Adrenal gland (tissue), 5 donors: Measurements from ENCODE around the gene FAM120B.

Experiments
- POLR2A ChIP-seq, 2 donors: fragments of 450-650 bp; IDR thresholded peaks; one replicate each; pipeline ENCODE4 v1.6.1; 2017; ENCODE audit warnings: antibody characterized with exemption in 2 of 2, mild to moderate bottlenecking in 2 of 2, moderate library complexity in 1 of 2
- TF ChIP-seq, protein P1 (sequence below), 6 experiments: fragments of 450-650 bp in 4 of 6; fragments of 200-600 bp in 2 of 6; sonication (generic) in 1 of 6; IDR thresholded peaks; 1 replicate in 5 of 6; 2 replicates in 1 of 6; pipeline versions ENCODE4 v1.5.1 to v1.8.0; 2016 to 2021; ENCODE audit warnings: antibody characterized with exemption in 6 of 6, mild to moderate bottlenecking in 2 of 6, moderate library complexity in 1 of 6
- donor health status: DM: no; HTN: no; CAD: no.

DNA sequence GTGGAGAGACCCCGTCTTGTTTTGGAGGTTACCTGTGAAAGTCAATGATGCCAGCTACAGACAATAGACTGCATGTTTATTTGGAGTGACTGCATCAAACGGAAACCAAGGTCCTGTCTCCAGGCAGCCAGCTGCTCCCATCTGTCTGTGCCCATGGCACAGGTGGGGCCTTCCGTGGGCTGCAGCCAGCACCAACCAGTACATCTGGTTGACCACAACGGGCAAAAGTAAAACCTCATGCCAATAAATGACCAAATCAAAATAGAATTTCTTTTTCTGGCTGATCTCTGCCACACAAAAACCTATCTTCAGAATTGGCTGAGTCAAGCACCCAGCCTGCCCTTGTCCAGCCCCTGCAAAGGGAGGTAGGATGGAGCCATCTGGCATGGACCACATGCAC, 49.2 kb upstream of the FAM120B start:
- TF ChIP-seq, protein P1, sequence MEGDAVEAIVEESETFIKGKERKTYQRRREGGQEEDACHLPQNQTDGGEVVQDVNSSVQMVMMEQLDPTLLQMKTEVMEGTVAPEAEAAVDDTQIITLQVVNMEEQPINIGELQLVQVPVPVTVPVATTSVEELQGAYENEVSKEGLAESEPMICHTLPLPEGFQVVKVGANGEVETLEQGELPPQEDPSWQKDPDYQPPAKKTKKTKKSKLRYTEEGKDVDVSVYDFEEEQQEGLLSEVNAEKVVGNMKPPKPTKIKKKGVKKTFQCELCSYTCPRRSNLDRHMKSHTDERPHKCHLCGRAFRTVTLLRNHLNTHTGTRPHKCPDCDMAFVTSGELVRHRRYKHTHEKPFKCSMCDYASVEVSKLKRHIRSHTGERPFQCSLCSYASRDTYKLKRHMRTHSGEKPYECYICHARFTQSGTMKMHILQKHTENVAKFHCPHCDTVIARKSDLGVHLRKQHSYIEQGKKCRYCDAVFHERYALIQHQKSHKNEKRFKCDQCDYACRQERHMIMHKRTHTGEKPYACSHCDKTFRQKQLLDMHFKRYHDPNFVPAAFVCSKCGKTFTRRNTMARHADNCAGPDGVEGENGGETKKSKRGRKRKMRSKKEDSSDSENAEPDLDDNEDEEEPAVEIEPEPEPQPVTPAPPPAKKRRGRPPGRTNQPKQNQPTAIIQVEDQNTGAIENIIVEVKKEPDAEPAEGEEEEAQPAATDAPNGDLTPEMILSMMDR (IDR thresholded peaks at IDR 0.05) = no peak
- no peak for TF ChIP-seq POLR2A (IDR thresholded peaks at IDR 0.05)
